ENCODE measurements around the gene RPL13. TPM values are rescaled to one million over a fixed set of nuclear protein-coding genes. Genes with fewer than 3 reads are reported as not detected.

RPL13 gene
- total and polyA plus RNA-seq, 2 donors (not counting 1 experiment from before 2014, with no cell fraction given) = 1,442 to 3,823 TPM

DNA sequence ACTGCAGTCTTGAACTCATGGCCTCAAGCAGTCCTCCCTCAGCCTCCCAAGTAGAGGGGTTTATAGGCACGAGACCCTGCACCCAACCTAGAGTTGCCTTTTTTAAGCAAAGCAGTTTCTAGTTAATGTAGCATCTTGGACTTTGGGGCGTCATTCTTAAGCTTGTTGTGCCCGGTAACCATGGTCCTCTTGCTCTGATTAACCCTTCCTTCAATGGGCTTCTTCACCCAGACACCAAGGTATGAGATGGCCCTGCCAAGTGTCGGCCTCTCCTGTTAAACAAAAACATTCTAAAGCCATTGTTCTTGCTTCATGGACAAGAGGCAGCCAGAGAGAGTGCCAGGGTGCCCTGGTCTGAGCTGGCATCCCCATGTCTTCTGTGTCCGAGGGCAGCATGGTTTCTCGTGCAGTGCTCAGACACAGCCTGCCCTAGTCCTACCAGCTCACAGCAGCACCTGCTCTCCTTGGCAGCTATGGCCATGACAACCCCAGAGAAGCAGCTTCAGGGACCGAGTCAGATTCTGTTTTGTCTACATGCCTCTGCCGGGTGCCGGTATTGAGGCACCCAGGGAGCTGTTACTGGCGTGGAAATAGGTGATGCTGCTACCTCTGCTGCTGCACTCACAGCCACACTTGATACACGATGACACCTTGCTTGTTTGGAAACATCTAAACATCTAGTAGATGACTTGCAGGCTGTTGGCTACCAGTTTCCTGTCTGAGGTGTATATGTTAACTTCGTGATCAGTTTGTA lies 3.3 kb downstream of the RPL13 start:
- Histone ChIP-seq H3K4me1 (ENCODE audit: control insufficient read depth, extremely low read depth, insufficient read depth, low read length) (peaks cover 25% of the 10 kb centered on the region), H3K36me3 (ENCODE audit: control insufficient read depth, insufficient read depth, low read length) (peaks cover 25% of the 10 kb centered on the region), H3K27ac (ENCODE audit: insufficient read depth, low read length) (no peak overlapping the region), H3K27me3 (ENCODE audit: control insufficient read depth, insufficient read depth, low read length) (no peaks in the 10 kb centered on the region), H3K9me3 (ENCODE audit: control insufficient read depth, insufficient read depth, low read depth, low read length) (no peaks in the 10 kb centered on the region), H4K20me1 (ENCODE audit: control insufficient read depth, extremely low read depth, insufficient read depth, low read length) (peaks cover 3% of the 10 kb centered on the region), H3K4me3 (replicated peaks in 1 of 4; ENCODE audit: control extremely low read depth in 1 of 4, insufficient read depth in 1 of 4, low read depth in 3 of 4, low read length in 4 of 4) (peak overlapping the region in 1 of 4 experiments; percentile 8), H3K9ac (ENCODE audit: insufficient read depth, low read length) (no peak overlapping the region), H3K4me2 (ENCODE audit: extremely low read depth, insufficient read depth, low read length) (peak overlapping the region; percentile 38), H3K79me2 (ENCODE audit: control insufficient read depth, insufficient read depth, low read length) (peaks cover 31% of the 10 kb centered on the region), H2AFZ (ENCODE audit: low read length) (no peak overlapping the region)
- no peak for TF ChIP-seq EZH2 (IDR thresholded peaks at IDR 0.05; ENCODE audit: low read length, missing control alignments)
- TF ChIP-seq, protein P1, sequence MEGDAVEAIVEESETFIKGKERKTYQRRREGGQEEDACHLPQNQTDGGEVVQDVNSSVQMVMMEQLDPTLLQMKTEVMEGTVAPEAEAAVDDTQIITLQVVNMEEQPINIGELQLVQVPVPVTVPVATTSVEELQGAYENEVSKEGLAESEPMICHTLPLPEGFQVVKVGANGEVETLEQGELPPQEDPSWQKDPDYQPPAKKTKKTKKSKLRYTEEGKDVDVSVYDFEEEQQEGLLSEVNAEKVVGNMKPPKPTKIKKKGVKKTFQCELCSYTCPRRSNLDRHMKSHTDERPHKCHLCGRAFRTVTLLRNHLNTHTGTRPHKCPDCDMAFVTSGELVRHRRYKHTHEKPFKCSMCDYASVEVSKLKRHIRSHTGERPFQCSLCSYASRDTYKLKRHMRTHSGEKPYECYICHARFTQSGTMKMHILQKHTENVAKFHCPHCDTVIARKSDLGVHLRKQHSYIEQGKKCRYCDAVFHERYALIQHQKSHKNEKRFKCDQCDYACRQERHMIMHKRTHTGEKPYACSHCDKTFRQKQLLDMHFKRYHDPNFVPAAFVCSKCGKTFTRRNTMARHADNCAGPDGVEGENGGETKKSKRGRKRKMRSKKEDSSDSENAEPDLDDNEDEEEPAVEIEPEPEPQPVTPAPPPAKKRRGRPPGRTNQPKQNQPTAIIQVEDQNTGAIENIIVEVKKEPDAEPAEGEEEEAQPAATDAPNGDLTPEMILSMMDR (conservative IDR thresholded peaks at IDR 0.05 in 1 of 2, IDR thresholded peaks at IDR 0.05 in 1 of 2; ENCODE audit: low read depth in 1 of 2, low read length in 2 of 2) = no peak
- no peak for DNase-seq (ENCODE audit: low read depth in 2 of 2)

DNA sequence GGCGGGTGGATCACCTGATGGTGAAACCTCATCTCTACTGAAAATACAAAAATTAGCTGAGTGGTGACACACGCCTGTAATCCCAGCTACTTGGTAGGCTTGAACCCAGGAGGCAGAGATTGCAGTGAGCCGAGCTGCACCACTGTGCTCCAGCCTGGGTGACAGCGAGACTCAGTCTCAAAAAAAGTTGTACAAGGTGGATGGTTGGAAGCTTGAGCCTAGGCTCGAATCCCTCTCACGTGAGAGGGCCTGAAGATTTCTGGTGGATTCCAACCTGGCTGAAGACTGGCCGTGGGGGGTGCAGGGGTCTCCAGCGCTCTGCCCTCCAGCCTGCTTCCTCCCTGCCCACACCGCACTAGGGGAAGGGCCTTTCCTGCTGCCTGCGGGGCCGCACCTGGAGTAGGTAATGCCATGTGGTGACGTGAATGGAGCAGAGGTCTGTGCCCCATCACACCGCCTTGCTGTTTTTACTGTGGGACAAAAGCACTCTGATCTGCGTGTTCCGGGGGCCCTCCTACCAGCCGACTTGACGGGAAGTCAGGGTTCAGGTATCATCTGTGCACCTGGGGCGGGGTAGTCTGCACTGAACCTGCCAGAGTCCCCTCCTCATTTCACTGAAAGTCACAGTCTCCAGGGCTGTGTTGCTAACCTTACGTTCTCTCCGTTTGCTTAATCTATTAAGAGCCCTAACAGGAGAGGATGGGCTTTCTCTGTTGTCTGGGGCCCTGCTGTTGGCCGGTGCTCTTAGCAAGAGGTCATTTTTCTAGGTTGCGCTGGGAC lies 4.2 kb downstream of the RPL13 start:
- H3K79me2 ChIP-seq (ENCODE audit: control insufficient read depth, insufficient read depth, low read length) = peaks cover 31% of the 10 kb centered on the region
- TF ChIP-seq, protein P1 (conservative IDR thresholded peaks at IDR 0.05 in 1 of 2, IDR thresholded peaks at IDR 0.05 in 1 of 2; ENCODE audit: low read depth in 1 of 2, low read length in 2 of 2) = no peak
- TF ChIP-seq EZH2 (IDR thresholded peaks at IDR 0.05; ENCODE audit: low read length, missing control alignments) = no peak
- peaks cover 23% of the 10 kb centered on the region for H3K4me1 ChIP-seq (ENCODE audit: control insufficient read depth, extremely low read depth, insufficient read depth, low read length)
- H3K4me2 ChIP-seq (ENCODE audit: extremely low read depth, insufficient read depth, low read length) = peak overlapping the region; percentile 23
- no peak overlapping the region for H3K27ac ChIP-seq (ENCODE audit: insufficient read depth, low read length)
- H2AFZ ChIP-seq (ENCODE audit: low read length) = no peak overlapping the region
- no peak for DNase-seq (ENCODE audit: low read depth in 2 of 2)
- peaks cover 25% of the 10 kb centered on the region for H3K36me3 ChIP-seq (ENCODE audit: control insufficient read depth, insufficient read depth, low read length)
- H3K27me3 ChIP-seq (ENCODE audit: control insufficient read depth, insufficient read depth, low read length) = no peaks in the 10 kb centered on the region
- H4K20me1 ChIP-seq (ENCODE audit: control insufficient read depth, extremely low read depth, insufficient read depth, low read length) = peaks cover 3% of the 10 kb centered on the region
- H3K9me3 ChIP-seq (ENCODE audit: control insufficient read depth, insufficient read depth, low read depth, low read length) = no peaks in the 10 kb centered on the region
- H3K4me3 ChIP-seq (replicated peaks in 1 of 4; ENCODE audit: control extremely low read depth in 1 of 4, insufficient read depth in 1 of 4, low read depth in 3 of 4, low read length in 4 of 4) = no peak overlapping the region
- H3K9ac ChIP-seq (ENCODE audit: insufficient read depth, low read length) = no peak overlapping the region

DNA sequence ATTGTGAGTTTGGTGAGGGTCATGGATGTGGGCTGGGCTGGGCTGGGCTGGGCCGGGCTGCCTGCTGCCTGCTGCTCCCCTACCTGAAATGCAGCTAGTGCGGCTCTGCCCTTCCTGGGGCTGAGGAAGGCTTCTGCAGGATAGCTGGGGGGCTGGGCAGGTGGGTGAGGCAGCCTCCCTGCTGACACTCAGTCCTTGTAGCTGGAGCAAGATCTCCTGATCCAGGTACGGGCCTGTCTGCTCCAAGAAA lies 4.7 kb downstream of the RPL13 start:
- Histone ChIP-seq H3K4me1 (ENCODE audit: control insufficient read depth, extremely low read depth, insufficient read depth, low read length) (peaks cover 23% of the 10 kb centered on the region), H3K9me3 (ENCODE audit: control insufficient read depth, insufficient read depth, low read depth, low read length) (no peaks in the 10 kb centered on the region), H3K4me3 (replicated peaks in 1 of 4; ENCODE audit: control extremely low read depth in 1 of 4, insufficient read depth in 1 of 4, low read depth in 3 of 4, low read length in 4 of 4) (peak overlapping the region in 1 of 4 experiments; percentile 32), H3K27ac (ENCODE audit: insufficient read depth, low read length) (no peak overlapping the region), H4K20me1 (ENCODE audit: control insufficient read depth, extremely low read depth, insufficient read depth, low read length) (peaks cover 3% of the 10 kb centered on the region), H3K79me2 (ENCODE audit: control insufficient read depth, insufficient read depth, low read length) (peaks cover 31% of the 10 kb centered on the region), H3K9ac (ENCODE audit: insufficient read depth, low read length) (no peak overlapping the region), H2AFZ (ENCODE audit: low read length) (no peak overlapping the region), H3K36me3 (ENCODE audit: control insufficient read depth, insufficient read depth, low read length) (peaks cover 25% of the 10 kb centered on the region), H3K27me3 (ENCODE audit: control insufficient read depth, insufficient read depth, low read length) (no peaks in the 10 kb centered on the region), H3K4me2 (ENCODE audit: extremely low read depth, insufficient read depth, low read length) (peak overlapping the region; percentile 75)
- TF ChIP-seq EZH2 (IDR thresholded peaks at IDR 0.05; ENCODE audit: low read length, missing control alignments) = no peak
- TF ChIP-seq, protein P1 (conservative IDR thresholded peaks at IDR 0.05 in 1 of 2, IDR thresholded peaks at IDR 0.05 in 1 of 2; ENCODE audit: low read depth in 1 of 2, low read length in 2 of 2) = no peak
- DNase-seq (ENCODE audit: low read depth in 2 of 2) = no peak

All from fibroblast of lung (primary cell).